NB4 (cell line): ENCODE data around the gene TAGLN.

Experiments used
- DNase-seq: peaks from one replicate; pipeline ENCODE4 v3.0.0; 2010; ENCODE audit warnings: low read depth
- H3K4me3 ChIP-seq: one replicate; pipeline ENCODE4 v1.5.1; 2011; ENCODE audit warnings: mild to moderate bottlenecking, low read depth, low read length, moderate library complexity
- MYC ChIP-seq: IDR thresholded peaks from 2 replicates; pipeline ENCODE4 v1.6.1; 2011; ENCODE audit warnings: low read depth, low read length
- POLR2A ChIP-seq: IDR thresholded peaks from 2 replicates; pipeline ENCODE4 v1.6.1; 2011; ENCODE audit warnings: mild to moderate bottlenecking; ENCODE audit not compliant: insufficient read length; ENCODE audit errors: extremely low read depth
- TF ChIP-seq, protein P1 (sequence below): IDR thresholded peaks from 2 replicates; pipeline ENCODE4 v1.6.1; 2011; ENCODE audit warnings: low read depth, low read length
- TF ChIP-seq, protein P2 (sequence below): IDR thresholded peaks from one replicate; pipeline ENCODE4 v1.5.1; 2012; ENCODE audit warnings: low read depth, low read length

Gene TAGLN

DNA sequence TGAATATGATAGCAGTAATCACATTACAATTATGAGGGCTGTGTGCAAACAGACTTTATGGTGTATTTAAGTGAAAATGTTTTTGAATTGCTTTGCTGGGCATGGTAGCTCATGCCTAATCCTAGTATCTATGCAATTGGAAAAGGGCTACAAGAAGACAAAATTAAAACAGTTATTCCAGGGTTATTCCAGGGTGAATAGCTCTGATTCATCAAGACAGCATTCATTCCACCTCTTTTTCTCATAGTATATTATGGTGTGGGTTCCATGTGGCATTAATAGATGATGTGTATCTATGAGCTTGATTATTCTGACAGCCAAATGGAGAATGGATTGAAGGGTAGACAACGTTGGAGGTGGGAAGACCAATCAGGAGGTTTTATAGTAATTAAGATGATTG is 32.7 kb upstream of the TAGLN start:
- TF ChIP-seq MYC, result no peak
- no peak for TF ChIP-seq POLR2A
- TF ChIP-seq, protein P1, sequence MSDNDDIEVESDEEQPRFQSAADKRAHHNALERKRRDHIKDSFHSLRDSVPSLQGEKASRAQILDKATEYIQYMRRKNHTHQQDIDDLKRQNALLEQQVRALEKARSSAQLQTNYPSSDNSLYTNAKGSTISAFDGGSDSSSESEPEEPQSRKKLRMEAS, result no peak
- H3K4me3 ChIP-seq, result no peak overlapping the region
- DNase-seq, result no peak

DNA sequence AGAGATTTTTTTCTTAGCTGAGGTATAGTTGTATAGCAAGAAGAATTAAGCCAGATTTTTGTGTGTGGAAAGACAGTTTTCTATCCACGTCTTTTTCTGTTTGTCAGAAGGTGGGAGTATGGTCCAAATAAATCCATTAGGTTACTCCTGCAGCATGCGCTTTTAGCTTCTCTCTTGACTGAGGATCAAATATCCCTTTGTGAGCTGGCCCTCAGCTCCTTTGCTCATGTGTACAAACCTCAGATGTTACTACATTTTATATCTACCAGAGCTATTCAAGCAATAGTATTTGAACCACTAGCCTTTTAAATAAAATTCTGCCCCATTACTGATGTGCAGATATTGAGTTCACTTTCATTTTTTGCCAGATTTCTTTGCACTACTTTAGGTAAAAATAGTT is 29.4 kb upstream of the TAGLN start:
- TF ChIP-seq, protein P1, result no peak
- no peak for TF ChIP-seq POLR2A
- TF ChIP-seq, protein P2, sequence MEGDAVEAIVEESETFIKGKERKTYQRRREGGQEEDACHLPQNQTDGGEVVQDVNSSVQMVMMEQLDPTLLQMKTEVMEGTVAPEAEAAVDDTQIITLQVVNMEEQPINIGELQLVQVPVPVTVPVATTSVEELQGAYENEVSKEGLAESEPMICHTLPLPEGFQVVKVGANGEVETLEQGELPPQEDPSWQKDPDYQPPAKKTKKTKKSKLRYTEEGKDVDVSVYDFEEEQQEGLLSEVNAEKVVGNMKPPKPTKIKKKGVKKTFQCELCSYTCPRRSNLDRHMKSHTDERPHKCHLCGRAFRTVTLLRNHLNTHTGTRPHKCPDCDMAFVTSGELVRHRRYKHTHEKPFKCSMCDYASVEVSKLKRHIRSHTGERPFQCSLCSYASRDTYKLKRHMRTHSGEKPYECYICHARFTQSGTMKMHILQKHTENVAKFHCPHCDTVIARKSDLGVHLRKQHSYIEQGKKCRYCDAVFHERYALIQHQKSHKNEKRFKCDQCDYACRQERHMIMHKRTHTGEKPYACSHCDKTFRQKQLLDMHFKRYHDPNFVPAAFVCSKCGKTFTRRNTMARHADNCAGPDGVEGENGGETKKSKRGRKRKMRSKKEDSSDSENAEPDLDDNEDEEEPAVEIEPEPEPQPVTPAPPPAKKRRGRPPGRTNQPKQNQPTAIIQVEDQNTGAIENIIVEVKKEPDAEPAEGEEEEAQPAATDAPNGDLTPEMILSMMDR, result no peak
- no peak for TF ChIP-seq MYC
- no peak for DNase-seq
- H3K4me3 ChIP-seq, result no peak overlapping the region

DNA sequence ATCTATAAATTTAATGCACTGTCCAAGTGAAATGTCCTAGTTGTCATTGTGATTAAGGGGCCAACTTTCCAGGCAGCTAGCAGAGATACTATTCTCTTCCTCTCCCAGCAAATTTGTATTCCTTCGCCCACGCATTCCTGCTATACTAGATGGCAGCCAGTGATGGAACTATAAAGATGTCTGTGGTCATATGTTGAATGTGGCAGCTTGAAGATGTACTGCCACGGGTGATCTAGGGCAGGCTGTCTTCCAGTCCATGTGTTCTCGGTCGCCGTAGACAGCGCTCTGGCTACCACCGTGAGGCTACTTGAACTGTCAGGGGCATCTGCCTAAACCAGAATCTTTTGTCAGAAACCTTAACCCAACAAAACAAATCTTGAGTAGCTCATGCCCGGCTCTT is 29.0 kb upstream of the TAGLN start:
- H3K4me3 ChIP-seq, result no peak overlapping the region
- no peak for DNase-seq
- no peak for TF ChIP-seq MYC
- TF ChIP-seq, protein P1, result no peak
- TF ChIP-seq, protein P2, result no peak
- TF ChIP-seq POLR2A, result no peak

DNA sequence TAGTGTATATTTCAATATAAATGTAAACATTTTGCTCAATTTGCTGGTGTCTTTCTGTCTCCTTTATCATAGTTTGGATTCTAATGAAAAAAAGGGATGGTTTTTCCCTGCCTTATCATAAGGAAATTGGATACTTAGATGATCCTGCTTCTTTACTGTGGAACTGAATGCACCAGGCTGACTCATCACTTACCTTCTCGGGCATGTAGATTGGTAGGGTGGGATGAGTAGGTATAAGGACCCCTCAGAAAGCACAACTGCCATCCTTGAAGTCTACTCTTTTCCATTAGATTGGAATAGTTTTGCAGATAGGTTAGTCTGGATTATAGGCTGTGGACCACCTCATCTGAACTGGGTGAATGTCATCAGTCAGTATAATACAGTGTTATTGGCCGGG is 28.2 kb upstream of the TAGLN start:
- H3K4me3 ChIP-seq, result no peak overlapping the region
- no peak for TF ChIP-seq MYC
- no peak for TF ChIP-seq POLR2A
- TF ChIP-seq, protein P2, result no peak
- TF ChIP-seq, protein P1, result no peak
- DNase-seq, result no peak

DNA sequence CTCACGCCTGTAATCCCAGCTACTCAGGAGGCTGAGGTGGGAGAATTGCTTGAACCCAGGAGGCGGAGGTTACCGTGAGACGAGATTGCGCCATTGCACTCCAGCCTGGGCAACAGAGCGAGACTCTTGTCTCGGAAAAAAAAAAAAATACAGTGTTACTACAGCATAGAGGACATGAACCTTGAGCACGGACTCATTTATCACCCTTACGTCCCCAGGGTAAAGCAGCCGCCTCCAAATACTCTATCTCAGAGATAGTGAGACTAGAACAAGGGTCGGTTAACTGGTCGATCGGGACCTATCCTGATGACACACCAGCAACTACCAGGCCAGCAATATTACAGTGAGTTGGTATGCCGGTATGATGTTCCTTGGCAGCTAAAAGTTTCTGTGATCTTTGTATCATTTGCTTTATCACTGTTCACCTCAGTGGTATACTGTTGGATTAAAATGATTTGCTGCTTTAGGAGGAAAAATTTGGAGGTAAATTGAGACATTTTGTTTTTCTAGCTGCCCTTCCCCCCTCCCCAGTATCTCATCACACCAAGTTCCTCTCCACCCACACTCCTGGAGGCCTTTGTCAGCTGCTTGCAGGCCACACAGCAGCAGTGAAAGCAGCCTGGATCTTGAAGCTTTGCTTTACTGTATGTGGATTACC is 27.6 kb upstream of the TAGLN start:
- no peak overlapping the region for H3K4me3 ChIP-seq
- no peak for DNase-seq
- TF ChIP-seq, protein P1, result no peak
- no peak for TF ChIP-seq POLR2A
- TF ChIP-seq, protein P2, result no peak
- no peak for TF ChIP-seq MYC

DNA sequence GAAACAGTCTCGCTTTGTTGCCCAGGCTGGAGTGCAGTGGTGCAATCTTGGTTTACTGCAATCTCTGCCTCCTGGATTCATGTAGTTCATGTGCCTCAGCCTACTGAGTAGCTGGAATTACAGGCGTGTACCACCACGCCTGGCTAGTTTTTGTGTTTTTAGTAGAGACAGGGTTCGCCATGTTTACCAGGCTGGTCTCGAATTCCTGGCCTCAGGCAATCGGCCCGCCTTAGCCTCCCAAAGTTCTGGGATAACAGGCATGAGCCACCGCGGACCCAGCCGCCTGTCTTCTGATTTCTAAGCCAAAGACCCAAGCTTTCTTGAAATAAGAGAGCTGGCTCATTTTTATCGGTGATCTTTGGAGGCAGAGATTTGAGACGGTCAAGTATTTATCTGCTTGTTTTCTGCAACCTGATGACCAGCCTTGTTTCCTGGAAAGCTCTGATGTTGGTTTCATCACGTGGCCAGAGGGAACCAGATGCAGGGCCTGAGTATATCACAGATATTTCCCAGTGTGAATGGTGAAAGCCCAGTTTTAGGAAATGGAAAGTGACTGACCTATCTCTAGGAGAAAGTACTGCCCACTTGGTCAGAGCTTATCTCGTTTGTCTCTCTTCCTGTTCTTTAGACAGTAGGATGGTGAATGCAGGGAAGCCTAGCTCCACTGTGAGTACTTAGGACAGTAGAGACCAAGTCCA is 26.3 kb upstream of the TAGLN start:
- TF ChIP-seq, protein P1, result no peak
- TF ChIP-seq MYC (no peak), POLR2A (no peak)
- TF ChIP-seq, protein P2, result no peak
- DNase-seq, result no peak
- H3K4me3 ChIP-seq, result no peak overlapping the region
